HG03520 (cell line): Measurements from ENCODE around the gene MPEG1.

Source experiments
- ATAC-seq: cut with Tn5 transposase; IDR thresholded peaks from one replicate; pipeline ENCODE4 v1.9.1; 2021; ENCODE audit warnings: mild to moderate bottlenecking, moderate library complexity; ENCODE audit not compliant: unreplicated experiment

Gene MPEG1

GRCh38 chr11:59172345-59173079 lies 40.2 kb downstream of the MPEG1 start:
- peak; percentile 25 for ATAC-seq

- ATAC-seq: peak; percentile 74
Observed at GRCh38 chr11:59171508-59172322, 41.0 kb downstream of the MPEG1 start, which contains the start of gene DTX4. Gene DTX4, plus strand, starts transcription at chr11:59172132. Its CDS starts 464 bp downstream, at chr11:59172596.

- no peak for ATAC-seq
Observed at GRCh38 chr11:59164028-59164427, 48.7 kb downstream of the MPEG1 start.
